GM23338 (cell line): Measurements from ENCODE around the gene SMYD1. TPM values are rescaled to one million over a fixed set of nuclear protein-coding genes. Genes with fewer than 3 reads are reported as not detected.

Experiments used
- ATAC-seq: fragments of 200-7000 bp; cut with Tn5 transposase; 3 replicates; pipeline ENCODE4 v1.9.1; 2020
- DNase-seq: peaks from one replicate; pipeline ENCODE4 v3.0.0-alpha.2; 2015; ENCODE audit warnings: low spot score
- H2AFZ ChIP-seq: fragments of 200-600 bp; sonication (generic); 2 replicates; pipeline ENCODE4 v1.8.0; 2016; ENCODE audit warnings: antibody characterized with exemption, mild to moderate bottlenecking, moderate library complexity
- H3F3A ChIP-seq: fragments of 200-600 bp; sonication (generic); replicated peaks from 2 replicates; pipeline ENCODE4 v1.8.0; 2017; ENCODE audit warnings: antibody characterized with exemption, mixed run types, low read depth
- H3K27ac ChIP-seq: fragments of 200-600 bp; sonication (generic); 2 replicates; pipeline ENCODE4 v1.6.1; 2016; ENCODE audit warnings: low read depth
- H3K27me3 ChIP-seq: fragments of 200-600 bp; sonication (generic); 2 replicates; pipeline ENCODE4 v1.8.0; 2016; ENCODE audit warnings: mild to moderate bottlenecking, mixed run types, moderate library complexity; ENCODE audit not compliant: insufficient read depth
- H3K36me3 ChIP-seq: fragments of 200-600 bp; sonication (generic); 2 replicates; pipeline ENCODE4 v1.8.0; 2016; ENCODE audit warnings: mild to moderate bottlenecking; ENCODE audit not compliant: insufficient read depth
- H3K4me1 ChIP-seq: fragments of 200-600 bp; sonication (generic); 2 replicates; pipeline ENCODE4 v1.8.0; 2016; ENCODE audit warnings: mild to moderate bottlenecking, moderate library complexity; ENCODE audit not compliant: insufficient read depth
- H3K4me2 ChIP-seq: fragments of 200-600 bp; sonication (generic); 2 replicates; pipeline ENCODE4 v1.7.1; 2017; ENCODE audit warnings: mixed run types
- H3K4me3 ChIP-seq: fragments of 200-600 bp; sonication (generic); 2 replicates; pipeline ENCODE4 v1.6.1; 2016; ENCODE audit warnings: mixed run types
- H3K79me2 ChIP-seq: fragments of 200-600 bp; sonication (generic); replicated peaks from 2 replicates; pipeline ENCODE4 v1.8.0; 2017; ENCODE audit warnings: mild to moderate bottlenecking; ENCODE audit not compliant: insufficient read depth
- H3K9me2 ChIP-seq: fragments of 200-600 bp; sonication (generic); 2 replicates; pipeline ENCODE4 v1.8.0; 2017; ENCODE audit not compliant: insufficient read depth
- H4K20me1 ChIP-seq: fragments of 200-600 bp; sonication (generic); replicated peaks from 2 replicates; pipeline ENCODE4 v1.8.0; 2017; ENCODE audit warnings: mild to moderate bottlenecking; ENCODE audit not compliant: insufficient read depth
- H3K27ac Mint-ChIP-seq: 2 replicates; pipeline ENCODE4 v1.8.0; 2020; ENCODE audit warnings: inconsistent platforms, mild to moderate bottlenecking, moderate library complexity, mixed read lengths
- H3K27me3 Mint-ChIP-seq: 3 replicates; pipeline ENCODE4 v1.8.0; 2022; ENCODE audit warnings: low read depth, mild to moderate bottlenecking, moderate library complexity, mixed read lengths, inconsistent platforms; ENCODE audit not compliant: insufficient read depth, poor library complexity
- H3K36me3 Mint-ChIP-seq: 3 replicates; pipeline ENCODE4 v1.8.0; 2021; ENCODE audit warnings: low read depth, mild to moderate bottlenecking, inconsistent platforms, moderate library complexity, mixed read lengths
- H3K4me1 Mint-ChIP-seq: 3 replicates; pipeline ENCODE4 v1.8.0; 2020; ENCODE audit warnings: mild to moderate bottlenecking, inconsistent platforms, mixed read lengths
- H3K4me3 Mint-ChIP-seq: 3 replicates; pipeline ENCODE4 v1.8.0; 2021; ENCODE audit warnings: moderate library complexity, mild to moderate bottlenecking, inconsistent platforms, mixed read lengths
- H3K9me3 Mint-ChIP-seq: 3 replicates; pipeline ENCODE4 v1.8.0; 2020; ENCODE audit warnings: moderate library complexity, mild to moderate bottlenecking, inconsistent platforms, mixed read lengths
- CREB1 ChIP-seq: fragments of 250-450 bp; sonication (Bioruptor Pico); IDR thresholded peaks from 2 replicates; pipeline ENCODE4 v1.5.0; 2020; ENCODE audit warnings: low read depth, mild to moderate bottlenecking, moderate library complexity
- EZH2 ChIP-seq: fragments of 200-600 bp; sonication (generic); IDR thresholded peaks from one replicate; pipeline ENCODE4 v1.8.0; 2017; ENCODE audit warnings: antibody characterized with exemption, mild to moderate bottlenecking, low read depth; ENCODE audit not compliant: unreplicated experiment
- EZH2phosphoT487 ChIP-seq: fragments of 200-600 bp; sonication (generic); IDR thresholded peaks from one replicate; pipeline ENCODE4 v1.8.1; 2018; ENCODE audit warnings: antibody characterized with exemption; ENCODE audit not compliant: unreplicated experiment
- JUNB ChIP-seq: IDR thresholded peaks from one replicate; pipeline ENCODE4 v1.6.1; 2016; ENCODE audit warnings: antibody characterized with exemption; ENCODE audit not compliant: unreplicated experiment
- NANOG ChIP-seq: IDR thresholded peaks from 2 replicates; pipeline ENCODE4 v1.6.1; 2016; ENCODE audit warnings: antibody characterized with exemption, borderline replicate concordance
- POLR2AphosphoS5 ChIP-seq: IDR thresholded peaks from 2 replicates; pipeline ENCODE4 v1.6.1; 2016; ENCODE audit warnings: antibody characterized with exemption, low read depth
- REST ChIP-seq: IDR thresholded peaks from one replicate; pipeline ENCODE4 v1.6.1; 2018; ENCODE audit warnings: antibody characterized with exemption; ENCODE audit not compliant: unreplicated experiment
- ZNF114 ChIP-seq: fragments of 250-450 bp; sonication (Bioruptor Pico); IDR thresholded peaks from 2 replicates; pipeline ENCODE4 v1.5.0; 2020; ENCODE audit warnings: mild to moderate bottlenecking, moderate library complexity
- ZNF331 ChIP-seq: fragments of 250-450 bp; sonication (Bioruptor Pico); IDR thresholded peaks from 2 replicates; pipeline ENCODE4 v1.5.0; 2020; ENCODE audit warnings: low read depth, mild to moderate bottlenecking, moderate library complexity
- polyA plus RNA-seq: library from polyadenylated mRNA; unstranded; fragments of >200 nt; fragmentation: Nextera tagmentation; extraction: Ambion mirVana; gene quantifications from 2 replicates; pipeline ENCODE4 v1.2.1, GENCODE V29; 2016
- total RNA-seq: library from RNA; depleted of rRNA; stranded (reverse); fragments of >200 nt; shearing (Covaris generic); gene quantifications from 2 replicates; pipeline ENCODE4 v1.2.3, GENCODE V29; 2014
- TF ChIP-seq, protein P1 (sequence below), 2 experiments: fragments of 200-600 bp in 1 of 2; sonication (generic) in 1 of 2; conservative IDR thresholded peaks; 2 replicates each; pipeline versions ENCODE4 v1.5.1 to v1.6.1; 2016 to 2017; ENCODE audit warnings: antibody characterized with exemption in 2 of 2, low read depth in 2 of 2, mild to moderate bottlenecking in 2 of 2, moderate library complexity in 1 of 2
- TF ChIP-seq, protein P2 (sequence below): fragments of 250-450 bp; sonication (Bioruptor Pico); IDR thresholded peaks from 2 replicates; pipeline ENCODE4 v1.5.0; 2020; ENCODE audit warnings: mild to moderate bottlenecking, moderate library complexity

Gene SMYD1
- total and polyA plus RNA-seq, 2 experiments from 2014 or later, result 0.07 TPM; not detected in 1

DNA sequence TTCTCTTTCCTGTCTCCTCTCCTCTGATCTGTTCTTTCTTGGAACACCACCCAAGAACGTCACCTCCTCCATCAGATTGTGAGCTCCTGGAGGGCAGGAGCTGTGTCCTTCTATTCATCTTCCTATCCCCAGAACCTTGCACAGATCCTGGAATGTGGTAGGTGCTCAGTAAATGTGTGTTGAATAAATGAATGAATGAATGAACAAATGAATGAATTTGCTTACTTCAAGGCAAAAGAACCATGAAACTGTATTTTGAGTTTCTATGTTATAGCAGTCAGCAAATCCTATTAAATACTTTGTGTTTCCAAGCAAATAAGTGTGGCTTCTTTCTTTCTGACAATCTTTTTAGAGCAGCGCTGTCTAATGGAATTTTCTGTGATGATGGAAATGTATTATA is 45.4 kb downstream of the SMYD1 start:
- Histone ChIP-seq H3K79me2 (no peaks in the 10 kb centered on the region), H3K9me2 (peaks cover 9% of the 10 kb centered on the region), H2AFZ (no peak overlapping the region), H3K27me3 (no peaks in the 10 kb centered on the region), H3K4me1 (no peaks in the 10 kb centered on the region), H3K4me2 (no peak overlapping the region), H3K36me3 (no peaks in the 10 kb centered on the region), H4K20me1 (no peaks in the 10 kb centered on the region), H3K27ac (no peak overlapping the region), H3F3A (no peaks in the 10 kb centered on the region), H3K4me3 (no peak overlapping the region)
- peaks cover 7% of the 10 kb centered on the region for H3K9me3 Mint-ChIP-seq
- H3K4me1 Mint-ChIP-seq, result no peaks in the 10 kb centered on the region; the same call in 1 of the 3 replicates
- H3K27ac Mint-ChIP-seq, result no peak overlapping the region
- no peak for ATAC-seq
- no peaks in the 10 kb centered on the region; the same call in 2 of the 3 replicates for H3K36me3 Mint-ChIP-seq
- TF ChIP-seq ZNF114 (CRISPR knock-in tag) (no peak), CREB1 (no peak), JUNB (no peak), NANOG (no peak), EZH2phosphoT487 (no peak)
- peaks cover 3% of the 10 kb centered on the region for H3K27me3 Mint-ChIP-seq
- DNase-seq, result no peak
- H3K4me3 Mint-ChIP-seq, result no peak overlapping the region

DNA sequence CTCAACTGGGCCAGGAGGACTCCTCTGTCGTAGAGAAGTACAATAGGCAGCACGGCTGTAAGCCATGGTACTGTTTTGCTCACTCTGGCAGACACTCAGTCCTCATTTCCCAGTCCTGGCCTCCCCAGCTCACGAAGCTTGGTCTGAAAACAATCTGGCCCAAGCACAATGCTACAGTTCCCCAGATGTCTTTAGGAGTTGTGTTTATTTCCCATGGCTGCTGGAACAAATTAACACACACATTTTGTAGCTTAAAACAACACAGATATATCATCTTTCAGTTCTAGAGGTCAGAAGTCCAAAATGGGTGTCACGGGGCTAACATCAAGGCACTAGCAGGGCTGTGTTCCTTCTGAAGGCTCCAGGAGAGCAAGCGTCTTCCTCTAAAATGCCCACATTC is 47.3 kb downstream of the SMYD1 start:
- H3K27ac ChIP-seq, result no peak overlapping the region
- H2AFZ ChIP-seq, result no peak overlapping the region
- no peak overlapping the region for H3K4me3 ChIP-seq
- Mint-ChIP-seq H3K27ac (no peak overlapping the region; the same call in 1 of the 2 replicates), H3K4me3 (no peak overlapping the region), H3K36me3 (no peaks in the 10 kb centered on the region), H3K4me1 (no peaks in the 10 kb centered on the region; the same call in 1 of the 3 replicates), H3K27me3 (peaks cover 3% of the 10 kb centered on the region), H3K9me3 (no peaks in the 10 kb centered on the region)
- DNase-seq (no peak), ATAC-seq (no peak)
- H3K79me2 ChIP-seq, result no peaks in the 10 kb centered on the region
- no peak overlapping the region for H3K4me2 ChIP-seq
- no peaks in the 10 kb centered on the region for H4K20me1 ChIP-seq
- H3F3A ChIP-seq, result no peaks in the 10 kb centered on the region
- H3K36me3 ChIP-seq, result no peaks in the 10 kb centered on the region
- peaks cover 9% of the 10 kb centered on the region for H3K9me2 ChIP-seq
- no peaks in the 10 kb centered on the region for H3K4me1 ChIP-seq
- H3K27me3 ChIP-seq, result no peaks in the 10 kb centered on the region
- TF ChIP-seq EZH2, result no peak
- TF ChIP-seq, protein P1, sequence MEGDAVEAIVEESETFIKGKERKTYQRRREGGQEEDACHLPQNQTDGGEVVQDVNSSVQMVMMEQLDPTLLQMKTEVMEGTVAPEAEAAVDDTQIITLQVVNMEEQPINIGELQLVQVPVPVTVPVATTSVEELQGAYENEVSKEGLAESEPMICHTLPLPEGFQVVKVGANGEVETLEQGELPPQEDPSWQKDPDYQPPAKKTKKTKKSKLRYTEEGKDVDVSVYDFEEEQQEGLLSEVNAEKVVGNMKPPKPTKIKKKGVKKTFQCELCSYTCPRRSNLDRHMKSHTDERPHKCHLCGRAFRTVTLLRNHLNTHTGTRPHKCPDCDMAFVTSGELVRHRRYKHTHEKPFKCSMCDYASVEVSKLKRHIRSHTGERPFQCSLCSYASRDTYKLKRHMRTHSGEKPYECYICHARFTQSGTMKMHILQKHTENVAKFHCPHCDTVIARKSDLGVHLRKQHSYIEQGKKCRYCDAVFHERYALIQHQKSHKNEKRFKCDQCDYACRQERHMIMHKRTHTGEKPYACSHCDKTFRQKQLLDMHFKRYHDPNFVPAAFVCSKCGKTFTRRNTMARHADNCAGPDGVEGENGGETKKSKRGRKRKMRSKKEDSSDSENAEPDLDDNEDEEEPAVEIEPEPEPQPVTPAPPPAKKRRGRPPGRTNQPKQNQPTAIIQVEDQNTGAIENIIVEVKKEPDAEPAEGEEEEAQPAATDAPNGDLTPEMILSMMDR (conservative IDR thresholded peaks at IDR 0.05; ENCODE audit: low read depth in 2 of 2), result no peak
- TF ChIP-seq NANOG, result no peak
- TF ChIP-seq, protein P2, sequence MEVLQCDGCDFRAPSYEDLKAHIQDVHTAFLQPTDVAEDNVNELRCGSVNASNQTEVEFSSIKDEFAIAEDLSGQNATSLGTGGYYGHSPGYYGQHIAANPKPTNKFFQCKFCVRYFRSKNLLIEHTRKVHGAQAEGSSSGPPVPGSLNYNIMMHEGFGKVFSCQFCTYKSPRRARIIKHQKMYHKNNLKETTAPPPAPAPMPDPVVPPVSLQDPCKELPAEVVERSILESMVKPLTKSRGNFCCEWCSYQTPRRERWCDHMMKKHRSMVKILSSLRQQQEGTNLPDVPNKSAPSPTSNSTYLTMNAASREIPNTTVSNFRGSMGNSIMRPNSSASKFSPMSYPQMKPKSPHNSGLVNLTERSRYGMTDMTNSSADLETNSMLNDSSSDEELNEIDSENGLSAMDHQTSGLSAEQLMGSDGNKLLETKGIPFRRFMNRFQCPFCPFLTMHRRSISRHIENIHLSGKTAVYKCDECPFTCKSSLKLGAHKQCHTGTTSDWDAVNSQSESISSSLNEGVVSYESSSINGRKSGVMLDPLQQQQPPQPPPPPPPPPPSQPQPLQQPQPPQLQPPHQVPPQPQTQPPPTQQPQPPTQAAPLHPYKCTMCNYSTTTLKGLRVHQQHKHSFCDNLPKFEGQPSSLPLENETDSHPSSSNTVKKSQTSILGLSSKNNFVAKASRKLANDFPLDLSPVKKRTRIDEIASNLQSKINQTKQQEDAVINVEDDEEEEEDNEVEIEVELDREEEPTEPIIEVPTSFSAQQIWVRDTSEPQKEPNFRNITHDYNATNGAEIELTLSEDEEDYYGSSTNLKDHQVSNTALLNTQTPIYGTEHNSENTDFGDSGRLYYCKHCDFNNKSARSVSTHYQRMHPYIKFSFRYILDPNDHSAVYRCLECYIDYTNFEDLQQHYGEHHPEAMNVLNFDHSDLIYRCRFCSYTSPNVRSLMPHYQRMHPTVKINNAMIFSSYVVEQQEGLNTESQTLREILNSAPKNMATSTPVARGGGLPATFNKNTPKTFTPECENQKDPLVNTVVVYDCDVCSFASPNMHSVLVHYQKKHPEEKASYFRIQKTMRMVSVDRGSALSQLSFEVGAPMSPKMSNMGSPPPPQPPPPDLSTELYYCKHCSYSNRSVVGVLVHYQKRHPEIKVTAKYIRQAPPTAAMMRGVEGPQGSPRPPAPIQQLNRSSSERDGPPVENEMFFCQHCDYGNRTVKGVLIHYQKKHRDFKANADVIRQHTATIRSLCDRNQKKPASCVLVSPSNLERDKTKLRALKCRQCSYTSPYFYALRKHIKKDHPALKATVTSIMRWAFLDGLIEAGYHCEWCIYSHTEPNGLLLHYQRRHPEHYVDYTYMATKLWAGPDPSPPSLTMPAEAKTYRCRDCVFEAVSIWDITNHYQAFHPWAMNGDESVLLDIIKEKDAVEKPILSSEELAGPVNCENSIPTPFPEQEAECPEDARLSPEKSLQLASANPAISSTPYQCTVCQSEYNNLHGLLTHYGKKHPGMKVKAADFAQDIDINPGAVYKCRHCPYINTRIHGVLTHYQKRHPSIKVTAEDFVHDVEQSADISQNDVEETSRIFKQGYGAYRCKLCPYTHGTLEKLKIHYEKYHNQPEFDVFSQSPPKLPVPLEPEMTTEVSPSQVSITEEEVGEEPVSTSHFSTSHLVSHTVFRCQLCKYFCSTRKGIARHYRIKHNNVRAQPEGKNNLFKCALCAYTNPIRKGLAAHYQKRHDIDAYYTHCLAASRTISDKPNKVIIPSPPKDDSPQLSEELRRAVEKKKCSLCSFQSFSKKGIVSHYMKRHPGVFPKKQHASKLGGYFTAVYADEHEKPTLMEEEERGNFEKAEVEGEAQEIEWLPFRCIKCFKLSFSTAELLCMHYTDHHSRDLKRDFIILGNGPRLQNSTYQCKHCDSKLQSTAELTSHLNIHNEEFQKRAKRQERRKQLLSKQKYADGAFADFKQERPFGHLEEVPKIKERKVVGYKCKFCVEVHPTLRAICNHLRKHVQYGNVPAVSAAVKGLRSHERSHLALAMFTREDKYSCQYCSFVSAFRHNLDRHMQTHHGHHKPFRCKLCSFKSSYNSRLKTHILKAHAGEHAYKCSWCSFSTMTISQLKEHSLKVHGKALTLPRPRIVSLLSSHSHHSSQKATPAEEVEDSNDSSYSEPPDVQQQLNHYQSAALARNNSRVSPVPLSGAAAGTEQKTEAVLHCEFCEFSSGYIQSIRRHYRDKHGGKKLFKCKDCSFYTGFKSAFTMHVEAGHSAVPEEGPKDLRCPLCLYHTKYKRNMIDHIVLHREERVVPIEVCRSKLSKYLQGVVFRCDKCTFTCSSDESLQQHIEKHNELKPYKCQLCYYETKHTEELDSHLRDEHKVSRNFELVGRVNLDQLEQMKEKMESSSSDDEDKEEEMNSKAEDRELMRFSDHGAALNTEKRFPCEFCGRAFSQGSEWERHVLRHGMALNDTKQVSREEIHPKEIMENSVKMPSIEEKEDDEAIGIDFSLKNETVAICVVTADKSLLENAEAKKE, result no peak
- TF ChIP-seq REST, result no peak
- no peak for TF ChIP-seq POLR2AphosphoS5
- no peak for TF ChIP-seq ZNF114 (CRISPR knock-in tag)
- TF ChIP-seq CREB1, result no peak
- TF ChIP-seq JUNB, result no peak
- TF ChIP-seq ZNF331, result no peak
